HG03139 (cell line): ENCODE results near the gene TAF11L2.
"Not testable (repeated sequence)": the region's sequence is repeated elsewhere in the genome, so short reads cannot be mapped to it uniquely, and the experiment has no call there.

Experiments used
- ATAC-seq: cut with Tn5 transposase; IDR thresholded peaks from one replicate; pipeline ENCODE4 v1.9.1; 2021; ENCODE audit not compliant: unreplicated experiment

TAF11L2 gene

DNA sequence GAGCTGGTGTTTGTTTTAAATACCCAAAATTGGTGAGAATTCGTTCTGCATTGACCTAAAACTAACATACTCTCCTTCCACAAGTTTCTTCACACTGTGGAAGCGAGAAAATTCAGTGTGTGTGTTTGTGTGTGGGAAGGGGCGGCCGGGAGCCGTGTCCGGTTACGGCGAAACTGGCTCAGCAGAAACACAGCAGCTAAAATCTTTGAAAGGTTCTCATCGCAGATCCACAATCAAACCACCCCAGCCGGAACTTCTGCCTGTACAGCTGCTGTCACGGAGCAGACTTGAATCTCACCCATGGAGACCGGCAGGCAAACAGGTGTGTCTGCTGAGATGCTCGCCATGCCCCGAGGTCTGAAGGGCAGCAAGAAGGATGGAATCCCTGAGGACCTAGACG is 26.9 kb downstream of the TAF11L2 start, which contains the start of gene TAF11L5:
TSS of gene TAF11L5 (plus strand) at position 301 of the 400 bp plus-strand sequence.
- ATAC-seq, result not testable (repeated sequence)

DNA sequence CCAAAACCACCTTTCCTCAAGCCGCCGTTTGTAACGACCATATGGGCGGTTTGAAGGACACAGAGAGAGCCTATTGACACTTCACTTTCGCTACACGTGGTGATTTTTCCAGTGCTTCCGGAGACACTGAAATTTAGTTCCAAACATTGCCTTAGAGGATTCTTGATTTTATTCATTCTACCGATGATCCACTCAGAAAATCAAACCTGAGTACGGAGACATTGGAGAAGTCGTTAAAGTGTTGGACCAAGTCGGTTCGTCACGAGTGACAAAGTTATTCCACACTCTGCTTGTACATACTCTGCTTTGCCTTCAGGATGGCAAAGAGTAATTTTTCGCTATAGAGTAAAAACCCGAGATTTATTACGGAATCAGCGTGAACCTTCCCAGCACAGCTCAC is 28.5 kb downstream of the TAF11L2 start:
- ATAC-seq, result not testable (repeated sequence)

DNA sequence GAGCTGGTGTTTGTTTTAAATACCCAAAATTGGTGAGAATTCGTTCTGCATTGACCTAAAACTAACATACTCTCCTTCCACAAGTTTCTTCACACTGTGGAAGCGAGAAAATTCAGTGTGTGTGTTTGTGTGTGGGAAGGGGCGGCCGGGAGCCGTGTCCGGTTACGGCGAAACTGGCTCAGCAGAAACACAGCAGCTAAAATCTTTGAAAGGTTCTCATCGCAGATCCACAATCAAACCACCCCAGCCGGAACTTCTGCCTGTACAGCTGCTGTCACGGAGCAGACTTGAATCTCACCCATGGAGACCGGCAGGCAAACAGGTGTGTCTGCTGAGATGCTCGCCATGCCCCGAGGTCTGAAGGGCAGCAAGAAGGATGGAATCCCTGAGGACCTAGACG is 30.3 kb downstream of the TAF11L2 start, which contains the start of gene TAF11L6:
TSS of gene TAF11L6 (plus strand) at position 301 of the 400 bp plus-strand sequence.
- ATAC-seq, result not testable (repeated sequence)
